A673 (cell line): Measurements from ENCODE around the gene HRK.

Source experiments
- EZH2 ChIP-seq: fragments of 200-600 bp; sonication (generic); IDR thresholded peaks from 2 replicates; pipeline ENCODE4 v1.6.1; 2017; ENCODE audit warnings: borderline replicate concordance, low read depth, mild to moderate bottlenecking, mixed read lengths, antibody characterized with exemption, low read length; ENCODE audit not compliant: poor library complexity, severe bottlenecking
- TF ChIP-seq, protein P1 (sequence below): fragments of 300-800, 200-600 bp; sonication (generic); conservative IDR thresholded peaks from 2 replicates; pipeline ENCODE4 v1.5.1; 2017; ENCODE audit warnings: low read depth, mild to moderate bottlenecking, antibody characterized with exemption, low read length, moderate library complexity, mixed read lengths

DNA sequence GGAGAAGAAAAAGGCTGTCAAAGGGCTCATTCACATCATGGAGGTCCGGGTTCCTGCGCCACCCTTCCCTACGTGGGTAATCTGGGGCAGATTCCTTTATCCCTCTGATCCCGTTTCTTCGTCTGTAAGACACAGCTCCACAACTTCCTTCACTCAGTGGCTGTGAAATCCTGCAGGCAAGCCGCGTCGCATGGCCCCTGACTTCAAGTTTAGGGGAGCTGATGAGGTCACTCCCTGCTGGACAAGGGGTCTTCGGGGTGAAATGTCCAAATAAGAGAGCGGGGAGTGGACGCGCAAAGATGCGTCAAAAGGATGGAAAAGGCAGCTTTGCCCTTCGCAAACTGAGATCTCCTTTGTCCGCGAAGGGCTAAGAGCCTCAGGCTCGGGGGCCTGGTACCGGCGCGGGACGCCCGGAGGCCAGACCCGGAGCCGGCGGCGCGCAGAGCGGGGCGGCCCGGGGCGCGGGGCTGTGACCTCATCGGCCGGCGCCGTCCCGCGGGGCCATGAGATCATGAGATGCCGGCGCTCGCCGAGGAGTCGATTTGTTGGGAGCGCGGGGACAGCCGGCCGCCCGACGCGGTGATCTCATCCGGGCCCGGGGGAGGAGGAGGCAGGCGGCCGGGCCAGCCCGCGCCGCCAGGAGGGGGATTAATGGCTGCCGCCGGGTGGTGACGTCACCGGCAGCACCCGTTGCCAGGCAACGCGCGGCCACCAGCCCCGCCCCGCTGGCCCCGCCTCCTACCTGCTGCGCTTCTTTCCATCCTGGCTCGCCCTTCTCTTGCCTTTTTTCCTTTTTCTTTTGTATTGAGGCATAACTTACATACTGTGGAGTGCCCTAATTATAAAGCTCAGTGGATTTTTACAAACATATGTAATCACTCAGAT is 62.1 kb downstream of the HRK start:
- TF ChIP-seq, protein P1, sequence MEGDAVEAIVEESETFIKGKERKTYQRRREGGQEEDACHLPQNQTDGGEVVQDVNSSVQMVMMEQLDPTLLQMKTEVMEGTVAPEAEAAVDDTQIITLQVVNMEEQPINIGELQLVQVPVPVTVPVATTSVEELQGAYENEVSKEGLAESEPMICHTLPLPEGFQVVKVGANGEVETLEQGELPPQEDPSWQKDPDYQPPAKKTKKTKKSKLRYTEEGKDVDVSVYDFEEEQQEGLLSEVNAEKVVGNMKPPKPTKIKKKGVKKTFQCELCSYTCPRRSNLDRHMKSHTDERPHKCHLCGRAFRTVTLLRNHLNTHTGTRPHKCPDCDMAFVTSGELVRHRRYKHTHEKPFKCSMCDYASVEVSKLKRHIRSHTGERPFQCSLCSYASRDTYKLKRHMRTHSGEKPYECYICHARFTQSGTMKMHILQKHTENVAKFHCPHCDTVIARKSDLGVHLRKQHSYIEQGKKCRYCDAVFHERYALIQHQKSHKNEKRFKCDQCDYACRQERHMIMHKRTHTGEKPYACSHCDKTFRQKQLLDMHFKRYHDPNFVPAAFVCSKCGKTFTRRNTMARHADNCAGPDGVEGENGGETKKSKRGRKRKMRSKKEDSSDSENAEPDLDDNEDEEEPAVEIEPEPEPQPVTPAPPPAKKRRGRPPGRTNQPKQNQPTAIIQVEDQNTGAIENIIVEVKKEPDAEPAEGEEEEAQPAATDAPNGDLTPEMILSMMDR: no peak
- no peak for TF ChIP-seq EZH2
